NAMALWA (cell line): ENCODE data around the gene ICOSLG.
"Not testable (repeated sequence)": the region's sequence is repeated elsewhere in the genome, so short reads cannot be mapped to it uniquely, and the experiment has no call there.

Source experiments
- DNase-seq: peaks from one replicate; pipeline ENCODE4 v3.0.0-alpha.2; 2015; ENCODE audit warnings: low spot score

Gene ICOSLG

GRCh38 chr21:44223334-44223733, 17.4 kb downstream of the ICOSLG start:
- not testable (repeated sequence) for DNase-seq

GRCh38 chr21:44220674-44221073, 20.1 kb downstream of the ICOSLG start:
- DNase-seq: not testable (repeated sequence)

- DNase-seq: not testable (repeated sequence)
Measured at GRCh38 chr21:44218461-44218860, 22.3 kb downstream of the ICOSLG start.

- not testable (repeated sequence) for DNase-seq
Measured at GRCh38 chr21:44211978-44212377, 28.8 kb downstream of the ICOSLG start.

GRCh38 chr21:44211574-44211973, 29.2 kb downstream of the ICOSLG start:
- DNase-seq: not testable (repeated sequence)

GRCh38 chr21:44207860-44208646, 32.7 kb downstream of the ICOSLG start:
- peak; percentile 2 for DNase-seq

- DNase-seq: not testable (repeated sequence)
Measured at GRCh38 chr21:44206698-44207676, 33.8 kb downstream of the ICOSLG start.

GRCh38 chr21:44206187-44206586, 34.6 kb downstream of the ICOSLG start:
- DNase-seq: not testable (repeated sequence)

GRCh38 chr21:44202590-44203299, 38.0 kb downstream of the ICOSLG start:
- DNase-seq: not testable (repeated sequence)

- DNase-seq: not testable (repeated sequence)
Measured at GRCh38 chr21:44199997-44200396, 40.7 kb downstream of the ICOSLG start.

GRCh38 chr21:44199448-44199847, 41.3 kb downstream of the ICOSLG start:
- DNase-seq: peak; percentile 38

GRCh38 chr21:44197156-44197516, 43.6 kb downstream of the ICOSLG start:
- not testable (repeated sequence) for DNase-seq

GRCh38 chr21:44196212-44197155, 44.3 kb downstream of the ICOSLG start:
- DNase-seq: peak; percentile 83

GRCh38 chr21:44194888-44195287, 45.9 kb downstream of the ICOSLG start:
- DNase-seq: not testable (repeated sequence)

GRCh38 chr21:44194451-44194850, 46.3 kb downstream of the ICOSLG start:
- DNase-seq: not testable (repeated sequence)

GRCh38 chr21:44193108-44193507, 47.6 kb downstream of the ICOSLG start:
- not testable (repeated sequence) for DNase-seq

GRCh38 chr21:44190349-44191271, 50.1 kb downstream of the ICOSLG start:
- not testable (repeated sequence) for DNase-seq

- DNase-seq: not testable (repeated sequence)
Measured at GRCh38 chr21:44184862-44185261, 55.9 kb downstream of the ICOSLG start.

GRCh38 chr21:44182202-44182601, 58.5 kb downstream of the ICOSLG start:
- not testable (repeated sequence) for DNase-seq

- not testable (repeated sequence) for DNase-seq
Measured at GRCh38 chr21:44181506-44181905, 59.2 kb downstream of the ICOSLG start.
